ENCODE results near the gene COG1. TPM values are rescaled to one million over a fixed set of nuclear protein-coding genes. Genes with fewer than 3 reads are reported as not detected.
A peak's percentile ranks its signal among the peaks of the same experiment; 100 is the strongest.
"Not testable (repeated sequence)": the region's sequence is repeated elsewhere in the genome, so short reads cannot be mapped to it uniquely, and the experiment has no call there.

The COG1 gene
- polyA plus RNA-seq (2013, experiment 1 of 2): 13.1 TPM
- 17.4 TPM for polyA plus RNA-seq (2013, experiment 2 of 2)

- Histone ChIP-seq H3K36me3 (ENCODE audit: insufficient read depth, low read length) (peaks cover 21% of the 10 kb centered on the region), H3K27me3 (ENCODE audit: insufficient read depth, low read length) (no peaks in the 10 kb centered on the region), H3K9me3 (ENCODE audit: insufficient read depth, low read depth, low read length) (no peaks in the 10 kb centered on the region), H3K4me3 (ENCODE audit: low read length) (peak within 1 kb of the TSS; percentile 97), H3K9ac (ENCODE audit: low read depth, low read length) (peak within 1 kb of the TSS; percentile 98), H3K4me1 (ENCODE audit: insufficient read depth, low read length) (0 out of 2 replicates have a peak, but pooled peaks cover 3% of the 10 kb centered on the region), H3K27ac (ENCODE audit: low read depth, low read length) (peak within 1 kb of the TSS; percentile 95)
- under 1% methylated on average over 73 of the region's 84 CpGs for WGBS
These were observed at the start of gene COG1 for GRCh38 chr17:73192894-73193701. Gene COG1 (plus strand): TSS chr17:73193055. CDS start chr17:73193070, 15 bp downstream.

GRCh38 chr17:73144209-73144608 lies 48.6 kb upstream of the COG1 start:
- WGBS: 86% methylated on average over 3 of the region's 3 CpGs
- not testable (repeated sequence) for H3K4me3 ChIP-seq (ENCODE audit: low read length)

GRCh38 chr17:73145641-73146040 lies 47.2 kb upstream of the COG1 start:
- Histone ChIP-seq H3K4me1 (ENCODE audit: insufficient read depth, low read length) (no peaks in the 10 kb centered on the region), H3K4me3 (ENCODE audit: low read length) (no peak overlapping the region), H3K27ac (ENCODE audit: low read depth, low read length) (no peak overlapping the region), H3K36me3 (ENCODE audit: insufficient read depth, low read length) (no peaks in the 10 kb centered on the region), H3K27me3 (ENCODE audit: insufficient read depth, low read length) (no peaks in the 10 kb centered on the region), H3K9me3 (ENCODE audit: insufficient read depth, low read depth, low read length) (no peaks in the 10 kb centered on the region), H3K9ac (ENCODE audit: low read depth, low read length) (no peak overlapping the region)
- WGBS: 96% methylated on average over 2 of the region's 2 CpGs

More at GRCh38 chr17:73144209-73144608, 48.6 kb upstream of the COG1 start:
- not testable (repeated sequence) for H3K27me3 ChIP-seq (ENCODE audit: insufficient read depth, low read length); H3K4me1 ChIP-seq (ENCODE audit: insufficient read depth, low read length); H3K36me3 ChIP-seq (ENCODE audit: insufficient read depth, low read length); H3K9me3 ChIP-seq (ENCODE audit: insufficient read depth, low read depth, low read length); H3K27ac ChIP-seq (ENCODE audit: low read depth, low read length); H3K9ac ChIP-seq (ENCODE audit: low read depth, low read length)

- no CpG with 5 or more reads among the region's 11 CpGs for WGBS
- not testable (repeated sequence) for H3K9ac ChIP-seq (ENCODE audit: low read depth, low read length); H3K9me3 ChIP-seq (ENCODE audit: insufficient read depth, low read depth, low read length); H3K4me3 ChIP-seq (ENCODE audit: low read length); H3K4me1 ChIP-seq (ENCODE audit: insufficient read depth, low read length); H3K27ac ChIP-seq (ENCODE audit: low read depth, low read length); H3K27me3 ChIP-seq (ENCODE audit: insufficient read depth, low read length); H3K36me3 ChIP-seq (ENCODE audit: insufficient read depth, low read length)
These were observed 45.1 kb upstream of the COG1 start for GRCh38 chr17:73147791-73148190.

- Histone ChIP-seq H3K36me3 (ENCODE audit: insufficient read depth, low read length) (no peaks in the 10 kb centered on the region), H3K9me3 (ENCODE audit: insufficient read depth, low read depth, low read length) (no peaks in the 10 kb centered on the region), H3K4me1 (ENCODE audit: insufficient read depth, low read length) (no peaks in the 10 kb centered on the region), H3K4me3 (ENCODE audit: low read length) (no peak overlapping the region), H3K9ac (ENCODE audit: low read depth, low read length) (no peak overlapping the region), H3K27ac (ENCODE audit: low read depth, low read length) (no peak overlapping the region), H3K27me3 (ENCODE audit: insufficient read depth, low read length) (no peaks in the 10 kb centered on the region)
- 92% methylated on average over 6 of the region's 6 CpGs for WGBS
These were observed 44.1 kb upstream of the COG1 start for GRCh38 chr17:73148540-73149334.

- H3K9ac ChIP-seq (ENCODE audit: low read depth, low read length); H3K4me1 ChIP-seq (ENCODE audit: insufficient read depth, low read length); H3K27ac ChIP-seq (ENCODE audit: low read depth, low read length); H3K4me3 ChIP-seq (ENCODE audit: low read length); H3K36me3 ChIP-seq (ENCODE audit: insufficient read depth, low read length); H3K9me3 ChIP-seq (ENCODE audit: insufficient read depth, low read depth, low read length); H3K27me3 ChIP-seq (ENCODE audit: insufficient read depth, low read length): not testable (repeated sequence)
- WGBS: 88% methylated on average over 13 of the region's 14 CpGs
These were observed 42.1 kb upstream of the COG1 start for GRCh38 chr17:73150622-73151300.

- WGBS: 89% methylated on average over 9 of the region's 9 CpGs
- Histone ChIP-seq H3K9me3 (ENCODE audit: insufficient read depth, low read depth, low read length) (no peaks in the 10 kb centered on the region), H3K36me3 (ENCODE audit: insufficient read depth, low read length) (no peaks in the 10 kb centered on the region), H3K27me3 (ENCODE audit: insufficient read depth, low read length) (no peaks in the 10 kb centered on the region; the same call in 1 of the 2 replicates), H3K9ac (ENCODE audit: low read depth, low read length) (no peak overlapping the region), H3K27ac (ENCODE audit: low read depth, low read length) (no peak overlapping the region), H3K4me1 (ENCODE audit: insufficient read depth, low read length) (peaks cover 20% of the 10 kb centered on the region), H3K4me3 (ENCODE audit: low read length) (no peak overlapping the region)
These were observed 40.8 kb upstream of the COG1 start for GRCh38 chr17:73151916-73152632.

GRCh38 chr17:73155410-73156165 lies 37.3 kb upstream of the COG1 start:
- Histone ChIP-seq H3K27me3 (ENCODE audit: insufficient read depth, low read length) (no peaks in the 10 kb centered on the region; the same call in 1 of the 2 replicates), H3K4me1 (ENCODE audit: insufficient read depth, low read length) (peaks cover 26% of the 10 kb centered on the region), H3K27ac (ENCODE audit: low read depth, low read length) (no peak overlapping the region), H3K4me3 (ENCODE audit: low read length) (no peak overlapping the region), H3K9me3 (ENCODE audit: insufficient read depth, low read depth, low read length) (no peaks in the 10 kb centered on the region), H3K9ac (ENCODE audit: low read depth, low read length) (no peak overlapping the region), H3K36me3 (ENCODE audit: insufficient read depth, low read length) (no peaks in the 10 kb centered on the region)
- 53% methylated on average over 15 of the region's 15 CpGs for WGBS

- H3K4me1 ChIP-seq (ENCODE audit: insufficient read depth, low read length): peaks cover 30% of the 10 kb centered on the region
- no peak overlapping the region for H3K4me3 ChIP-seq (ENCODE audit: low read length)
- H3K27ac ChIP-seq (ENCODE audit: low read depth, low read length): 0 out of 2 replicates have a peak overlapping the region, but pooled peaks have one; percentile 4
- H3K9me3 ChIP-seq (ENCODE audit: insufficient read depth, low read depth, low read length): no peaks in the 10 kb centered on the region
- H3K36me3 ChIP-seq (ENCODE audit: insufficient read depth, low read length): no peaks in the 10 kb centered on the region
- no peaks in the 10 kb centered on the region; the same call in 1 of the 2 replicates for H3K27me3 ChIP-seq (ENCODE audit: insufficient read depth, low read length)
- 24% methylated on average over 22 of the region's 22 CpGs for WGBS
- no peak overlapping the region for H3K9ac ChIP-seq (ENCODE audit: low read depth, low read length)
These were observed 36.6 kb upstream of the COG1 start for GRCh38 chr17:73156166-73156840.

Data from HUES64 (cell line).